Activated T-cell treated with anti-CD3 and anti-CD28 coated beads, Interleukin-2, amount 50 U/mL, for 4 hours (primary cell): ENCODE results near the gene LOXL3. TPM values are rescaled to one million over a fixed set of nuclear protein-coding genes. Genes with fewer than 3 reads are reported as not detected.
"Not testable (repeated sequence)": the region's sequence is repeated elsewhere in the genome, so short reads cannot be mapped to it uniquely, and the experiment has no call there.

ENCODE experiments used
- ATAC-seq, 2 donors: fragments of 200-7000 bp; cut with Tn5 transposase; one replicate each; pipeline ENCODE4 v1.10.0; 2021
- DNase-seq: peaks from one replicate; pipeline ENCODE4 v3.0.0-alpha.2; 2020
- H3K27me3 Mint-ChIP-seq: one replicate; pipeline ENCODE4 v1.8.0; 2021; ENCODE audit warnings: low read depth, mixed read lengths
- H3K36me3 Mint-ChIP-seq: one replicate; pipeline ENCODE4 v1.8.0; 2022; ENCODE audit warnings: mixed read lengths; ENCODE audit not compliant: insufficient read depth
- H3K4me1 Mint-ChIP-seq: one replicate; pipeline ENCODE4 v1.8.0; 2021; ENCODE audit warnings: low read depth, mixed read lengths
- H3K4me3 Mint-ChIP-seq: one replicate; pipeline ENCODE4 v1.8.0; 2021; ENCODE audit warnings: mild to moderate bottlenecking, moderate library complexity, mixed read lengths
- H3K9me3 Mint-ChIP-seq: one replicate; pipeline ENCODE4 v1.8.0; 2021; ENCODE audit warnings: mixed read lengths
- total RNA-seq, 3 donors: library from RNA; stranded (reverse); gene quantifications; one replicate each; pipeline ENCODE4 v1.2.1, GENCODE V29; 2021

LOXL3 gene
- total RNA-seq, 3 donors from 2014 or later = 0.49 to 1.0 (median 0.99) TPM

DNA sequence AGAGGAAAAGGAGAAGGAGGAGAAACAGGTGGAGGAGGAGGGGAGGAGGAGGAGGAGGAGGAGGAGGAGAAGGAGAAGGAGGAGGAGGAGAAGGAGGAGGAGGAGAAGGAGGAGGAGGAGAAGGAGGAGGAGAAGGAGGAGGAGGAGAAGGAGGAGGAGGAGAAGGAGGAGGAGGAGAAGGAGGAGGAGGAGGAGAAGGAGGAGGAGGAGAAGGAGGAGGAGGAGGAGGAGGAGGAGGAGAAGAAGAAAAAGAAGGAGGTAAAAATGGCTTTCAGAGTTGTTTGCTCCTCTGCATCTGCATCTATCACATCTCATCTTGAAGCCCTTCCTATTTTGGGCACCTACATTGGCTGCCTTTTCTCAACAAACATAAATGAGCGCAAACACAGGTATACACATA, 7.3 kb upstream of the LOXL3 start:
- DNase-seq, H3K4me1 Mint-ChIP-seq, H3K9me3 Mint-ChIP-seq, H3K36me3 Mint-ChIP-seq, H3K4me3 Mint-ChIP-seq, ATAC-seq: not testable (repeated sequence)
- peaks cover 18% of the 10 kb centered on the region for H3K27me3 Mint-ChIP-seq

DNA sequence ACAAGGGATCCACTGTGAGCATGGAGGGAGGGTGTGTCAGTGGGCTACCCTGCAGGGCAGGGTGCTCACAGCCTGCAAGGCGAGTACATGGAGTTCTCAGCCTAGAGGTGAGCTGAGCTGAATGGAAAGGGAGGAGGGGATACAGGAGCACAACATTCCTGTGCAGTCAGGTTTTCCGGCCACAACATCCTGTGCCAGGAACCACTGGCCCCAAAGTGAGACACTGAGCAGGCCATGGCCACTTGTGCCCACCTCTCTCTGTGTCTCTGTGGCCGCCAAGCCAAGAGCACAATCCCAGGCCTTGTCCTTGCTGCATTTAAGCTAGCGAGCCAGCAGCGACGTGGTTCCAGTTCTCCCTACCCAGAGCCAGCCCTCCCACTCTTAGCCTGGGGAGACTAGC, 6.8 kb upstream of the LOXL3 start:
- peaks cover 16% of the 10 kb centered on the region for H3K27me3 Mint-ChIP-seq
- ATAC-seq = peak in 1 of 2 donors; percentile 12
- no peaks in the 10 kb centered on the region for H3K9me3 Mint-ChIP-seq
- DNase-seq = no peak
- H3K4me3 Mint-ChIP-seq = no peak overlapping the region
- no peaks in the 10 kb centered on the region for H3K4me1 Mint-ChIP-seq
- H3K36me3 Mint-ChIP-seq = no peaks in the 10 kb centered on the region

DNA sequence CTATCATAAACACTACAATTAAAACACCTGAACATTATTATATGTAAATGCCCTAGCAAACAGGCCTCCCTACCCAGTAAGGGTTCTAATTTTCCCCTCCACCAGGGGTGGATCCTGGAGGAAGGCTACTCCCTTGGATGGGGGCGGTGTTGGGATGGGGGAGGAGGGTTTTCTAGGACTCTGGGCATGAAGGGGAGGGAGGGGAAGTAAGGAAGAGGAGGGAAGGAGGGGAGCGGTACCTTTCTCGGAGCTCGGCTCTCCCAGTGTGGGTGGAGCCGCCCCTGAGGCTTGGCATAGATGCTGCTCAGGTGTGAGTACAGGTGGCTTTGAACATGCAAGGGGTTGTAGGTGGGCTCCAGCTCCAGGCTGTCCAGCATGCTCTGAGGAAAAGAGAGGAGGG, 6.2 kb upstream of the LOXL3 start:
- peaks cover 3% of the 10 kb centered on the region for H3K4me1 Mint-ChIP-seq
- ATAC-seq = no peak
- H3K27me3 Mint-ChIP-seq = peaks cover 16% of the 10 kb centered on the region
- H3K9me3 Mint-ChIP-seq = no peaks in the 10 kb centered on the region
- H3K36me3 Mint-ChIP-seq = no peaks in the 10 kb centered on the region
- H3K4me3 Mint-ChIP-seq = no peak overlapping the region
- no peak for DNase-seq

DNA sequence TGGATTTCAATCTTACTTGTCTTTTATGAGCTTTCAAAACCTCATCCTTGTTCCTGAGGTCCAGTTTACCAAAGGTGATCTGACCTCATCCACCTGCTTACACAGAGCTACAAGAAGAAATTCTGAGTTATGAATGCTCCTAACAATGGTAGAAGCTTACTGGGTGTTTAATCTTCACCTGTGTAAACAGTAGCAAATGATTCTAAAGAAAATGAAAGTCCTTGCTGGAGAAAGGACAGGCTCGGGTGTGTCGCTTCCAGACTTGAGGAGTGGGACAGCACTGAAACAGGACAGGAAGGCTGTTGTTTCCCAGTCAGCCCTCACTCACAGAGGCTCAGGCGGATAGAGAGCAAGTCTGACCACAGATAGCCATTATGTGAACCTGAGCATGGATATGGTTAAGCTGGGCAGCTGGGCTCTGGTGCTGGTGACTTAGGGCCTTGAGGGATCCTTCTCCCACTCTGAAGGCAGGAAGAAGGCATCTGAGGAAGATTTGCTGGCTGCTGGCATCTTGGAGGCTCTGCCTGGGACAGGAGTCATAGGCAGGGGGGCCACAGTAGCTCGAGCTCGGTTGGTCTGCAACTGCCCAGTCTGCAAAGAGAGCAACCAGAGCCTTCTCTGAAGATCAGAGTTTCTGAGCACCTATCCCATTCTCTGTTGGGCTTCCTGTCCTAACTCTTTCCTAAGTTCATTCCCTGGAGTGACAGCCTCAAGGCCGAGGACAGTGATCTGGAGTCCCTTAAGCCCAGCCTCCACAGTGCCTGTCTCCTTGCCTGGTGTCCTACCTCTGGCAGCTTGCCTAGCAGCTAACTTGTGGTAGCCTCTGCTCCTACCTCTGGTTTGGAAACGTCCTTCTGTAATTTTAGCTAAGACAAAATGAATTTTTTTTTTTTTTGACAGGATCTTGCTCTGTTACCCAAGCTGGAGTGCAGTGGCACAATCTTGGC, 4.8 kb upstream of the LOXL3 start:
- no peak for ATAC-seq
- no peaks in the 10 kb centered on the region for H3K9me3 Mint-ChIP-seq
- H3K4me1 Mint-ChIP-seq = peaks cover 5% of the 10 kb centered on the region
- H3K27me3 Mint-ChIP-seq = peaks cover 6% of the 10 kb centered on the region
- no peaks in the 10 kb centered on the region for H3K36me3 Mint-ChIP-seq
- H3K4me3 Mint-ChIP-seq = no peak overlapping the region
- DNase-seq = no peak

DNA sequence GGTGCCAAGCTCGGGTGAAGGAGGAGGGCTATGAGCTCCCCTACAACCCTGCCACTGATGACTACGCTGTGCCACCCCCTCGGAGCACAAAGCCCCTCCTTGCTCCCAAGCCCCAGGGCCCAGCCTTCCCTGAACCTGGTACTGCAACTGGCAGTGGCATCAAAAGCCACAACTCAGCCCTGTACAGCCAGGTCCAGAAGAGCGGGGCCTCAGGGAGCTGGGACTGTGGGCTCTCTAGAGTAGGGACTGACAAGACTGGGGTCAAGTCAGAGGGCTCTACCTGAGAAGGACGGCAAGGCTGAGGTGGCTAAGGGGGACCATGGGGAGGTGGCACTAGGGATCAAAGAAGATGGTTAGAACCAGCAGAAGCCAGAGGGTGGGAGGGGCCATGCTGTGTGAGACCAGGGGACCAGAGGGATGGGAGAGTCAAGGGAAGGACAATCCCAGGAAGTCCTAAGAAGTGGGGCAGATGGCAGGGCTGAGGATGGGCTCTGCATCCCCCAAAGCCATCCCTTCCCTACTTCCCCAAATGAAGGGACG, 3.2 kb upstream of the LOXL3 start:
- Mint-ChIP-seq H3K9me3 (no peaks in the 10 kb centered on the region), H3K4me3 (no peak overlapping the region), H3K4me1 (peaks cover 5% of the 10 kb centered on the region), H3K36me3 (no peaks in the 10 kb centered on the region), H3K27me3 (peaks cover 6% of the 10 kb centered on the region)
- ATAC-seq = no peak
- no peak for DNase-seq

DNA sequence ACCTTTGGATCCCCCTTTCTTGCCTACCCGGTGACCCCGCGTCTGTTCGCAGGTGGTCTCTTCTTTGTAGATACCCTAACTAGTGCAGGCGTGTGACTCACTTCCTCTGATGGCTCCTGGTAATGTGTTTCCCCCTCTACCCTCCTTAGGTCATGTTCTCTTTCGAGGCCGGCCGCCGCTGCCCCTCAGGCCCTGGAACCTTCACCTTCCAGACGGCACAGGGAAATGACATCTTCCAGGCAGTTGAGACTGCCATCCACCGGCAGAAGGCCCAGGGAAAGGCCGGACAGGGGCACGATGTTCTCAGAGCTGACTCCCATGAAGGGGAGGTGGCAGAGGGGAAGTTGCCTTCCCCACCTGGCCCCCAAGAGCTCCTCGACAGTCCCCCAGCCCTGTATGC, 2.4 kb upstream of the LOXL3 start:
- peaks cover 5% of the 10 kb centered on the region for H3K4me1 Mint-ChIP-seq
- ATAC-seq (no peak), DNase-seq (no peak)
- peak overlapping the region; percentile 95 for H3K4me3 Mint-ChIP-seq
- H3K27me3 Mint-ChIP-seq = peaks cover 9% of the 10 kb centered on the region
- no peaks in the 10 kb centered on the region for H3K36me3 Mint-ChIP-seq
- H3K9me3 Mint-ChIP-seq = no peaks in the 10 kb centered on the region

DNA sequence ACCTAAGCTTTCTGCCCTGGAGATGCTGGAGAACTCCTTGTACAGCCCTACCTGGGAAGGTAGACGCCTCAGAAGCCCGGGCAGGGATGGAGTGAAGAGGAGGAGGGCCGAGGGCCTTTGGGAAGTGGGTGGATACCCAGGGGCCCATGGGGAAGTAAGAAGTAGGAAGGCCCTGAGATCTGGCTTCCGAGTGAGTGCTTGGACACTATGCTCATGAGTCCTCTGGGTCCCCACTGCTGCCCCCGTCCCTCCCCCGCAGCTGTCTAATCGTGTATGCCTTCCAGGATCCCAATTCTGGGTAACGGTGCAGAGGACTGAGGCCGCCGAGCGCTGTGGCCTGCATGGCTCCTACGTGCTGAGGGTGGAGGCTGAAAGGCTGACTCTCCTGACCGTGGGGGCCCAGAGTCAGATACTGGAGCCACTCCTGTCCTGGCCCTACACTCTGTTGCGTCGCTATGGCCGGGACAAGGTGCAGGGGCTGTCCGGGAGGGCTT, 1.9 kb upstream of the LOXL3 start:
- peak overlapping the region; percentile 95 for H3K4me3 Mint-ChIP-seq
- no peak for DNase-seq
- peaks cover 12% of the 10 kb centered on the region for H3K27me3 Mint-ChIP-seq
- no peak for ATAC-seq
- peaks cover 5% of the 10 kb centered on the region for H3K4me1 Mint-ChIP-seq
- H3K9me3 Mint-ChIP-seq = no peaks in the 10 kb centered on the region
- H3K36me3 Mint-ChIP-seq = no peaks in the 10 kb centered on the region

DNA sequence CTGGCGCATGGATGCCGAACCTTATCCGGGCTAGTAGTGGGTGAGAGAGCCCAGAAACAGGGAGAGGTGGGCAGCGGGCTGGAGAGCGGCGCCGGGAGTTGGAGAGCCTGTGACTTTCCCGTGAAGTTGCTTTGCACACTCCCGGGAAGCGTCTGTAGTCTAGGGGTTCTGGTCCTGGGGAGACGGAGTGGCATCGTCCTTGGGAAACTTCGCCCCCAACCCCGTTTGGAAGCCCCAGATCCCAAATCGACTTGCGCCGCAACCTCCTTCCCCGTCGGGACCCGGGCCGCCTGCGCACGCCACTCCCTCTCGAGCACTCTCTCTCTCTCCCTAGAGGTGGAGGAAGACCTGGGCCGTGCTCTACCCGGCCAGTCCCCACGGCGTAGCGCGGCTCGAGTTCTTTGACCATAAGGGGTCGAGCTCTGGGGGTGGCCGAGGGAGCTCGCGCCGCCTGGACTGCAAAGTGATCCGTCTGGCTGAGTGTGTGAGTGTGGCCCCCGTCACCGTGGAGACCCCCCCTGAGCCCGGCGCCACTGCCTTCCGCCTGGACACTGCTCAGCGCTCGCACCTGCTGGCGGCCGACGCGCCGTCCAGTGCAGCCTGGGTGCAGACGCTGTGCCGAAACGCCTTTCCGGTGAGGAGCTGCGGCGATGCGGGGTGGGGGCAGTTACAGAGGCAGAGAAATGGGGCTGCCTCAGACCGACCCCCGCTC, 1.2 kb upstream of the LOXL3 start:
- Mint-ChIP-seq H3K4me3 (peak overlapping the region; percentile 95), H3K9me3 (no peaks in the 10 kb centered on the region)
- peak; percentile 67 to 70 for ATAC-seq

DNA sequence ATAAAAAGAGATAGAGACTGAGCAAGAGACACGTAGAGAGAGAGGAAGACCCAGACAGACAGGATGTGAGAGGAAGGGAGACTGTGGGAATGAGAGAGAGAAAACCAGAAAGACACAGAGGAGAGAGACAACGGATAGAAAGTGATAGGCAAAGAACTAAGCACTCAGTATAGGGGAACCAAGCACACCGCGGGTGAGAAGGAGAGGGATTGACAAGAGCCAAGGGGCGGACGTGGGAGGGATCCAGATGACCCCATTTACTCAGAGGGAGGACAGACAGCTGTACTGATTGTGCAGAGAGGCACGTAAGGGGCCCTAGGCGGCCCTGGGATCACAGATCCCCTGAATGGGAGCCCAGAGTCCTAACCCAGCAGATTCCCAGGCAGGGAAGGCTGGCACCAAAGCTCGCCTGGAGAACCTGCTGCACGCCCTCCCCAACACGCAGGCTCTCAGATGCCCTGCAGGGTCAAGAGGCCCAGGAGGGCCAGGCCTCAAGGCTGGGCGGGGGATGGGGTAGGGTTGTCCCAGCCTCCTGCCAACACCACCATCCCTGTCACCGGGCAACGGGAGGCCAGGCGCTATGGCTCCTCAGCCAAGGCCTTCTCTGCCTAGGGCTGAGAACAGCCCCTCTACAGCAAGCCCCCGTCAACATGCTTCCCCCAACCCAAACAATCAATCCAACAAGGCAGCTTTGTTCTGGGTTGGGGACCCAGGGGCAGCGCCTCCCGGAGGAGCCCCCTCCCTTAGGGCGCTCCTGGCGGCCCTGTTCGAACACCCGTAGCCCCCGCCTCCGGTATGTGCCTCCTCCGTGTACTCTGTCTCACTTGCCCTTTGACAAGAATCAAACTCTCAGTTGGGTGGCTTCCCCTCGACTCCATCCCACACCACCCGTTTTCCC, 579 bp downstream of the LOXL3 start:
- ATAC-seq = no peak

More for the DNA sequence above, 1.2 kb upstream of the LOXL3 start:
- Mint-ChIP-seq H3K27me3 (peaks cover 19% of the 10 kb centered on the region), H3K4me1 (peaks cover 5% of the 10 kb centered on the region), H3K36me3 (no peaks in the 10 kb centered on the region)
- peak; percentile 31 for DNase-seq

DNA sequence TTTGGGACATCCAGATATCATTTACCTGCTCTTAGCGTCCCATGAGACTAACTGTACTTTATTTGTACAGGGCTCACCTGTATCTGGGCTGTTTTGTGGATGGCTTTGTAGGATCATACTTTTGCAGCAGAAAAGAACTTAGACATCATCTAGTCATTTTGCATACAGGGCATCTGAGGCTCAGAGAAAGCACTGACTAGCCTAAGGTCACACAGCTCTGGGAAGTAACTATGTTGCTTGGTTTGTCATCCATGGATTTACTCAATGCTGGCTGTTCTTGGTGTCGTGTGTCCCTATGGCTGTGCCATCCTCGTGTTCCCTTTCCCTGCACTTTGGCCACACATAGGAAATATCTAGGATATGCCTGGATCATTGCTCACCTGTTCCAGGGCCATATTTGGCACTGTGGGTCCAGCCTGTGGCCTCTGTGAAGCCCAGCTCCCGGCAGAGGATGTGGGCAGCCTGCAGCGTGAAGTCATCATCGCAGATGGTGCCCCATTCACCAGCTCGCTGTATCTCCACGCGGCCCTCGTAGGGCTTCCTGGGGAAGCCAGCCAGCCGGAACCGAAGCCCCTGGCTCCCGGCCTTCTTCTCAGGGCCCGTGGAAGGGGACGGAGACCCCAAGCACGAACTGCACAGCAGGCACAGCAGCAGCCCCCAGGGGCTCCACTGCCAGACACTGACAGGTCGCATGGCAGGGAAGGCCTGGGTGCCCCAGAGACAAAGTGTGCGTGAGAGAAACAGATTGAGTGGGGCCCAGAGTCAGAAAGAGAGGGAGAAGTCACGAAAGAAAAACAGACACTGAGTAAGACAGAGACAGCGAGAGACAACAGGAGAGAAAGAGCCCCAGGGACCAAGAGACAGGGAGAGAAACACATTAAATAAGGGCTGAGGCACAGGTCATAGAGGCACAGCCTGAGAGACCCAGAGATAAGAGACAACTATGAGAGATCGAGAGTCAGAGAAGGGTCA, 1.5 kb downstream of the LOXL3 start:
- H3K36me3 Mint-ChIP-seq = no peaks in the 10 kb centered on the region
- no peaks in the 10 kb centered on the region for H3K9me3 Mint-ChIP-seq
- ATAC-seq = no peak
- peaks cover 10% of the 10 kb centered on the region for H3K4me1 Mint-ChIP-seq
- H3K4me3 Mint-ChIP-seq = peak overlapping the region; percentile 29
- DNase-seq = no peak
- H3K27me3 Mint-ChIP-seq = peaks cover 39% of the 10 kb centered on the region

More for the DNA sequence above, 579 bp downstream of the LOXL3 start:
- peak overlapping the region; percentile 76 for H3K4me3 Mint-ChIP-seq
- H3K9me3 Mint-ChIP-seq = no peaks in the 10 kb centered on the region
- peaks cover 32% of the 10 kb centered on the region for H3K27me3 Mint-ChIP-seq
- no peaks in the 10 kb centered on the region for H3K36me3 Mint-ChIP-seq
- H3K4me1 Mint-ChIP-seq = peaks cover 9% of the 10 kb centered on the region
- DNase-seq = no peak

DNA sequence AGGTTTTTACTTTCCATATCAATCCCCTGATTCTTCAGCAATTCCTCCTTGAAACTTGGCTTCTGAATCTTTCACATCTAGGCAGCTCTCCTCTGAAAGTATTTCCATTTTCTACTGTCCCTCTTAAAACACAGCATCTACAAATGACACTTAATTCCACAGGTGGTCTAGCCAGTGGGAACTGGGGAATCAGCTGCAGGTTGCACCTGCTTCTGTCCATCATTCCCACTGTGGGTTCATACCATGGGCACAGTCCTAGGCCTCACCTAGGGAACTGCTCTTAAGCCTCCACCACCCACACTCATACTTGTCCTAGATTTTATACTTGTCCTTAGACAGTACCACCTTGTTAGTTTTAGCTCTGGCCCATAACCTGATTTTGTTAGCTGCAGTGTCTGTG, 2.2 kb downstream of the LOXL3 start:
- DNase-seq (no peak), ATAC-seq (no peak)
- Mint-ChIP-seq H3K4me1 (peaks cover 10% of the 10 kb centered on the region), H3K4me3 (no peak overlapping the region), H3K27me3 (peaks cover 41% of the 10 kb centered on the region), H3K36me3 (no peaks in the 10 kb centered on the region), H3K9me3 (no peaks in the 10 kb centered on the region)

DNA sequence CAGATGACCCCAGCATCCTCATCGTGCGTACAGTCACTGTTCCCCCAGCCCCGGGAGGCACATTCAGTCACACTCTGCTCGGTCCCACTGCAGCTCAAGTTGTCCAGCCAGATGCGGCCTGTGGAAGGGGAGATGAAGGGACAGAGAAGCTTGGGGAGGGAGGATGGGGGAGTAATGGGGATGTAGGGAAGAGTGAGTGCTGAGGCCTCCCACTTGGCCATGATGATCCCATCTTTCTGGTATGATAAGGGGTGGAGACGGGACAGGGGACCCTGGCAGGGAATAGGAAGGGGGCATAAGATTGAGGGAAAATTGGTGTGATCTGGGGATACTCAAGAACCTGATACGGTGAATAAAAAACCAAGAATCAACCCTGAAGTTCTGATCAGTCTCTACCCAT, 3.5 kb downstream of the LOXL3 start:
- DNase-seq = no peak
- Mint-ChIP-seq H3K4me1 (peaks cover 7% of the 10 kb centered on the region), H3K27me3 (peaks cover 45% of the 10 kb centered on the region), H3K9me3 (no peaks in the 10 kb centered on the region), H3K36me3 (no peaks in the 10 kb centered on the region), H3K4me3 (peak overlapping the region; percentile 11)
- ATAC-seq = no peak
